ENCODE results near the gene SNHG17.
"Not testable (repeated sequence)": the region's sequence is repeated elsewhere in the genome, so short reads cannot be mapped to it uniquely, and the experiment has no call there.

The SNHG17 gene

GRCh38 chr20:38420388-38421085 lies 14.6 kb downstream of the SNHG17 start:
- DNase-seq (ENCODE audit: low read depth), result no peak

GRCh38 chr20:38418509-38419204 lies 16.5 kb downstream of the SNHG17 start:
- peak; percentile 63 for DNase-seq (ENCODE audit: low read depth)

- DNase-seq (ENCODE audit: low read depth), result no peak
These were observed 20.2 kb downstream of the SNHG17 start for GRCh38 chr20:38414769-38415450.

DNA sequence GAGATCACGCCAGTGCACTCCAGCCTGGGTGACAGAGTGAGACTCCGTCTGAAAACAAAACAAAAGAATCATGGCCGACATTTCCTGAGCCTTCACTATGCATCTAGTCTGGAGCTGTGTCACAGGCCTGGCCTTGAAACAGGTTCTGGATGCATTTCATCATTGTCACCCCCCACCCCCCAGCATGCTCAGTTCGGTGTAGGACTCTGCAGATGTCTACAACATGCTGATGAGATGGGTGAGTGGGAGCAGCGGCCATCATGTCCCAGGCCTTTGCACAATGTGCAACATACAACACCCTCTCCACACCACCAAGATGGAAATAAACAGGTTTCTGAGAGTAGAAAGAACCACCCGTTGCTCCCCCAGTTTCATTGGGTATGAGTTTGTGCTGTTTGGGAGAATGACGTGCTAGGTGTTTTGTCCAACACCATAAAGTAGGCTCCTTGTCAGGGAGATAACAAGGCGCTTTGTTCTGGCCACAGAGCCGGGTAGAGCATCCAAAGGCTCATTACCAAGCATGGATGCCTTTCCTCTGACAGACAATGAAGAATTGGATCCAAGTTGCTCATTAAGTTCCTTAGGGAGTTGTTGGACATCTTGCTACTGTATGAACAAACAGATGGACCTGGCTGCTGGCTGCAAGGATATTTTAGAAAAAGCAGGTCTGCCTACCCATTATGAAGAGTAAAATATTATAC lies 22.1 kb downstream of the SNHG17 start:
- peak; percentile 44 for DNase-seq (ENCODE audit: low read depth)

GRCh38 chr20:38407822-38408221 lies 27.3 kb downstream of the SNHG17 start:
- DNase-seq (ENCODE audit: low read depth), result not testable (repeated sequence)

DNA sequence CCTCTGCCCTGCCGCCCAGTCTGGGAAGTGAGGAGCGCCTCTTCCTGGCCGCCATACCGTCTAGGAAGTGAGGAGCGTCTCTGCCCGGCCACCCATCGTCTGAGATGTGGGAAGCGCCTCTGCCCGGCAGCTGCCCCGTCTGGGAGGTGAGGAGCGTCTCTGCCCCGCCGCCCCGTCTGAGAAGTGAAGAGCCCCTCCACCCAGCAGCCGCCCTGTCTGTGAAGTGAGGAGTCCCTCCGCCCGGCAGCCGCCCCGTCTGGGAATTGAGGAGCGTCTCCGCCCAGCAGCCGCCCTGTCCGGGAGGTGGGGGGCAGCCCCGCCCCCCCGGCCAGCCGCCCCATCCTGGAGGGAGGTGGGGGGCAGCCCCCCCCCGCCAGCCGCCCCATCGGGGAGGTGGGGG lies 27.8 kb downstream of the SNHG17 start:
- no peak for DNase-seq (ENCODE audit: low read depth)

- DNase-seq (ENCODE audit: low read depth), result no peak
These were observed 28.7 kb downstream of the SNHG17 start for GRCh38 chr20:38406476-38406875.

DNA sequence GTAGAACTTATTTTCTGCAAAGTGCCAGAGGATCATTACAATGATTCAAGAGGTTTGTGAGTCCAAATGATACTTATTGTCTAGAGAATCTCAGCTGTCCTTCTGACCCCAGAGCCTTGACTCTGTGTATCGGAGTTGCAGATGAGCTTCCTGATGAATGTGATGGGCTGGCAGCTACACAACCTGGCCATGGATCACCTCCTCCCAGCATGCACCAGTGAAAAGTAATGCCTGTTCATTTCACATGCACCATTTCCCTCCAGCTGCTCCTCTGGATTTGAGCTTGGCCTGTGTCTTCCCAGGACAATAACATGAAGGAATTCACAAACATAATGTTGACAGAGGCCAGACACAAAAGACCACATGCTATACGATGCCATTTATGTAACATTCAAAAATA lies 30.0 kb downstream of the SNHG17 start:
- DNase-seq (ENCODE audit: low read depth), result no peak

DNA sequence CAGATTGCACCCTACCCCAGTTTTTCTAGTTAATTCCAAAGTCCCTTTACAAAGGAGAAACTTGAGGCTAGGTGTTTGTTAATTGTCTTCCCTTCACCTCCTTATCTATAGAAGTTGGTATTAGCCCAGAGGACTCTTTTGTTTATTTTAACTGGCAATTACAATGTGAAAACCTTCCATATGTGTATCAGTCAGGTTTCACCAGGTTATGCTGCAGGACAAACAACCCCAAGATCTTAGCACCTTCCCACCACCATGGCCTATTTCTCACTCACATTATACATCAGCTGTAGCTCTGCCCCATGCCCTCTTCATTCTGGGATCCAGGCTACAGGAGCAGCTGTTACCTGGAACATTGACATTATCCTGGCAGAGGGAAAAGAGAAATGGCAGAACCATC lies 31.1 kb downstream of the SNHG17 start:
- no peak for DNase-seq (ENCODE audit: low read depth)

GRCh38 chr20:38402816-38403215 lies 32.3 kb downstream of the SNHG17 start:
- no peak for DNase-seq (ENCODE audit: low read depth)

DNA sequence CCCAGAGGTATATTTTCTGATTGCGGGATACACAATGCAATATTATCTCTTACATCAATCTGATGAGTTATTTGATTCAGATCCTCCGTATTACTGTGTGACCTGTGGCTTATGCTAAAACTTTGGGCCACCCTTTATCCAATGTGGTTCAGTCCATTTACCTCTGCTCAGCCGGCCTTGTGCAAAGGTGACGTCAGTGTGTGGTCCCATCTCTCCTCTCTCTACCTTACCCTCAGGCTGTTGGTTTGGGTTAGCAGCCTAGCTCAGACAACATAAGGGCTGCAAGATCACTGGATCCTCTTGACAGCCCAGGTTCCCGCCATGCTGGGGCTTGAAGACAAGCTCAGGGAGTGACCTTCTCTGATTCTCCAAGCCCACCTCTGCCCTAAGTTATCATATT lies 33.0 kb downstream of the SNHG17 start:
- no peak for DNase-seq (ENCODE audit: low read depth)

GRCh38 chr20:38395751-38396395 lies 39.3 kb downstream of the SNHG17 start:
- not testable (repeated sequence) for DNase-seq (ENCODE audit: low read depth)

DNA sequence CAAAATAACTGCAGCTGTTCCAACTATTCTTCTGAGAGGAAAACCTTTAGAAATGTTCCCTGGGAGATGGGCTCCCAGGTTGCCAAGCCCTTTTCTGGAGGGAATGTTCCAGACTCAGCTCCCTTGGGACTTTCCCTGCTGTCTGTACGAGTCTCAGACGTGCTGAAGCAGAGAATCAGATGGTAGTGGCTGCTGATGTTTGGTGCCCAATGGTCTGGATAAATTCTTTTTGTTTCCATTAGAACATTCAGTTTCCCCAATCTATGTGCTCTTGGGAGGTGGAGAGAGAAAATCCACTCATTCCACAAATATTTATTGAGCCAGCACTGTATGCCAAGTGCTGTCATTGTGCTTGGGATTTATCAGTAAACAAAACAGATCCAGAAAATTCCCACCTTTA lies 40.0 kb downstream of the SNHG17 start:
- peak; percentile 37 for DNase-seq (ENCODE audit: low read depth)

GRCh38 chr20:38393259-38393658 lies 41.9 kb downstream of the SNHG17 start:
- DNase-seq (ENCODE audit: low read depth), result no peak

DNA sequence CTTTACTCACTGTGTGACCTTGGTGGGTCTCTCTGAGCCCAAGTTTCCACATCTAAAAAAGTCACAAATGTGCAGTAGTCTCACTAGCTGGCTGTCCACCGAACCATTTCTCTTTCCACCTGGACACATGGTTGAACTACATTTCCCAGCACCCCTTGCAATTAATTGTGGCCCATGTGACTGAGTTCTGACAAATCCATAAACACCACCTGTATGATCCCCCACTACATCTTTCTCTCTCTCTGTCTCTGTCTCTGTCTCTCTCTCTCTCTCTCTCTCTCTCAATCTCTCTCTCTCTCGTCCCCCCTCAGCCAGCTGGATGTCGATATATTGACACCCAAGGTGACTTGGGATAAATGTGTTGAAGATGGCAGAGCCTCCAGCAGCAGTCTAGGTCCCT lies 42.8 kb downstream of the SNHG17 start:
- no peak for DNase-seq (ENCODE audit: low read depth)

- no peak for DNase-seq (ENCODE audit: low read depth)
These were observed 47.2 kb downstream of the SNHG17 start for GRCh38 chr20:38387953-38388352.

DNA sequence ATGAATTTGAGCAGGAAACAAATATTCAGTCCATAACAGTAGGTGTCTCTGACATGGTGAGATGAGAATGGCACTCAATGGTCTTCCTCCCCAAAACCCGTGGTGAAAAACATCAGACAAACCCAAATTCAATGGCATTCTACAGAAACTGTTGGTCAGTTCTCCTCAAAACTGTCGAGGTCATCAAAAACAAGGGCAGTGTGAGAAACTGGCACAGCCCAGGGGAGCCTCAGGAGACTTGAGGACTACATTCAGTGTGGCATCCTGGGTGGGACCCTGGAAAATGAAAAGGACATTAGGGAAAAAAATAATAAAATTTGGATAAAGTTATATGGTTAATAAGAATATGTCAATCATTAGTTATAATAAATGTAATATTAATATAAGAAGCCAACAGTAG lies 48.3 kb downstream of the SNHG17 start:
- DNase-seq (ENCODE audit: low read depth), result no peak

- no peak for DNase-seq (ENCODE audit: low read depth)
These were observed 49.1 kb downstream of the SNHG17 start for GRCh38 chr20:38386004-38386403.

DNA sequence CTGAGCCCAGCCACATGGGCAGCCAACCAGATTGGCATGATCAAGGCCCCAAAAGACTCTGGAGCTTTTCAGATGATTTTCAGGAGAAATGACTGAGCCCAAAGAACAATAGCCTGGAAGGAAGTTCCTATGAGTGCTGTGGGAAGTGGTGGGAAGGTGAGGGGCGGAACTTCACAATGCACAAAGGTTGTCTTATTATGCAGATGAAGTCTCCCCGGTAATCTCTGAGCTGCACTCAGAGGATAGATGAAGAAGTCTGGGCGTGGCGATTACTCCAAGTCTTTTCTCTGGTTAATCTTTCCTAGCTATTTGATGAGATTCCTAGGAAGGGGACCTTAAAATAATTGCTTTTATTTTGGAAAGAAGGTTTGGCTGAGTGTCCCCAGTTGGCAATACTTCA lies 52.0 kb downstream of the SNHG17 start:
- DNase-seq (ENCODE audit: low read depth), result no peak

- not testable (repeated sequence) for DNase-seq (ENCODE audit: low read depth)
These were observed 57.3 kb downstream of the SNHG17 start for GRCh38 chr20:38377838-38378237.

- no peak for DNase-seq (ENCODE audit: low read depth)
These were observed 58.0 kb downstream of the SNHG17 start for GRCh38 chr20:38377039-38377685.

- no peak for DNase-seq (ENCODE audit: low read depth)
These were observed 61.2 kb downstream of the SNHG17 start for GRCh38 chr20:38373898-38374297.

Data from fibroblast of gingiva (primary cell).